Peyer's patch (tissue), 4 donors: ENCODE results near the gene STOML1.

Experiments
- CTCF ChIP-seq, 6 experiments: fragments of 450-650 bp in 4 of 6; fragments of 200-600 bp in 2 of 6; sonication (generic) in 1 of 6; IDR thresholded peaks; one replicate each; pipeline ENCODE4 v1.5.1; 2017 to 2019; ENCODE audit warnings: antibody characterized with exemption in 6 of 6, mild to moderate bottlenecking in 3 of 6, moderate library complexity in 1 of 6
- POLR2A ChIP-seq, 2 donors: fragments of 450-650 bp; IDR thresholded peaks; one replicate each; pipeline ENCODE4 v1.5.1; 2017; ENCODE audit warnings: antibody characterized with exemption in 2 of 2, mild to moderate bottlenecking in 2 of 2, moderate library complexity in 2 of 2

GRCh38 chr15:74039656-74040010 is 47.5 kb upstream of the STOML1 start:
- TF ChIP-seq POLR2A (IDR thresholded peaks at IDR 0.05) (no peak), CTCF (IDR thresholded peaks at IDR 0.05) (no peak)
